GM21423 (cell line): ENCODE measurements around the gene HNF4A.

Experiments used
- ATAC-seq: cut with Tn5 transposase; IDR thresholded peaks from one replicate; pipeline ENCODE4 v1.9.1; 2021; ENCODE audit warnings: mild to moderate bottlenecking, moderate library complexity; ENCODE audit not compliant: unreplicated experiment

Gene HNF4A

GRCh38 chr20:44405257-44405656 is 49.8 kb downstream of the HNF4A start:
- ATAC-seq: no peak

- no peak for ATAC-seq
Observed at GRCh38 chr20:44405785-44406571, 50.5 kb downstream of the HNF4A start.

GRCh38 chr20:44406572-44407137 is 51.2 kb downstream of the HNF4A start:
- no peak for ATAC-seq

- no peak for ATAC-seq
Observed at GRCh38 chr20:44407402-44408184, 52.1 kb downstream of the HNF4A start.

- no peak for ATAC-seq
Observed at GRCh38 chr20:44409132-44409600, 53.7 kb downstream of the HNF4A start.

GRCh38 chr20:44410583-44411019 is 55.1 kb downstream of the HNF4A start:
- ATAC-seq: no peak

- no peak for ATAC-seq
Observed at GRCh38 chr20:44411020-44411756, 55.7 kb downstream of the HNF4A start.

- ATAC-seq: no peak
Observed at GRCh38 chr20:44411757-44412401, 56.4 kb downstream of the HNF4A start.

- ATAC-seq: no peak
Observed at GRCh38 chr20:44412402-44413144, 57.1 kb downstream of the HNF4A start.

- no peak for ATAC-seq
Observed at GRCh38 chr20:44413575-44414345, 58.3 kb downstream of the HNF4A start.

GRCh38 chr20:44414346-44414714 is 58.8 kb downstream of the HNF4A start:
- ATAC-seq: no peak

- no peak for ATAC-seq
Observed at GRCh38 chr20:44414808-44415207, 59.3 kb downstream of the HNF4A start.

GRCh38 chr20:44415833-44416715 is 60.6 kb downstream of the HNF4A start:
- ATAC-seq: no peak

- no peak for ATAC-seq
Observed at GRCh38 chr20:44418069-44418905, 62.8 kb downstream of the HNF4A start.

GRCh38 chr20:44419131-44419844 is 63.8 kb downstream of the HNF4A start:
- ATAC-seq: no peak

GRCh38 chr20:44420497-44420896 is 65.0 kb downstream of the HNF4A start:
- ATAC-seq: no peak

- no peak for ATAC-seq
Observed at GRCh38 chr20:44422083-44422482, 66.6 kb downstream of the HNF4A start.
